GM21723 (cell line): ENCODE measurements around the gene ABLIM1.

ENCODE experiments used
- ATAC-seq: cut with Tn5 transposase; IDR thresholded peaks from one replicate; pipeline ENCODE4 v1.9.1; 2021; ENCODE audit warnings: mild to moderate bottlenecking, moderate library complexity; ENCODE audit not compliant: unreplicated experiment

Gene ABLIM1

GRCh38 chr10:114680543-114681117 lies 22.6 kb upstream of the ABLIM1 start:
- no peak for ATAC-seq

- no peak for ATAC-seq
These were observed 21.5 kb upstream of the ABLIM1 start for GRCh38 chr10:114679552-114679951.

DNA sequence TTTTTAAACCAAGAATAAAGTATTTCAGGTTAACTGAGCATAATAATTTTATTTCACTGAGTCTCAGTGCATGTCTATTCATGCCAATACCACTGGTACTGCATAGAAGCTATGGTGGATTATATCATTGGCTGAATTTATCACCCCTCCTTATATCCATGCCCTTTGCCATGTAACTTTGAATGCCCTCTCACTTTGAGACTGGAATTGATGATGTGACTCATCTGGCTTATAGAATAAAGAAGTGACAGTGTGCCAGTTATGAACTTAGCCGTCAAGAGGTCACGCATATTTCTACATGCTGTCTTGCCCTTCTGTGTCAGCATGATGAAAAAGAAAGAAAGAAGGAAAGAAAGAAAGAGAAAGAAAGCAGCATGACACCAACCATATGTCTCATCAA lies 20.7 kb upstream of the ABLIM1 start:
- ATAC-seq = no peak

DNA sequence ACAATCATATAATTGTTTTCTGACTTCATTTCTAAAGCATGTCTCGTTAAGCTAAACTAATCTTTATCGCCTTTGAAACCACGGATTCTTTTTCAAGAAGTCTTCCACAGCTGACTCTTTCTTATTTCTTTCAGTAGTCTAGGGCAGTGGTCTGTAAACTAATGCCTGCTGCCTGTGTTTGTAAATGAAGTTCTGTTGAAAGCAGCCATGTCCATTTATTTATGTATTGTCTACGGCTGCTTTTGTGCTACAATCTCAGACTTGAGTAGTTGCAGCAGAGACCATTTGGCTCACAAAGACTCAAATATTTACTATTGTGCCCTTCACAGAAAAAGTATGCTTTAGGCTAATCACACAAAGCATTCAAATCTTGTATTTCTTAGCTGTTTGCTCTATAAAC lies 20.3 kb upstream of the ABLIM1 start:
- no peak for ATAC-seq

DNA sequence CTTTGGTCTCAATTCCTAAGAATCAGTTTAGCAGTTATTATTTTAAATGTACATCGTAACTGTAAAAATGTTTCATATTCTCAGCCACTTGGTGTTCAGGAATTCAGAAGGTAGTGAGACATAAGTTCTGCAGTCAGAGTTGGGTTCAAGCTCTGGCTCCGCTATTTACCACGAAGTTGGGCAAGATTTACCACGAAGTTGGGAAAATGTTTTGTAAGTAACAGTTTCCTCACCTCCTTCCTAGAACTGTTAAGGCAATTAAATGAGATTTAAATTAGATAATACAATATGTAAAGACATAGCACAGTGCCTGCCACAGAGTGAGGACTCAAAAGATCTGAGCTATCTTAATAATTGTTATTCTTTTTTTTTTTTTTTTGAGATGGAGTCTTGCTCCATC lies 16.3 kb upstream of the ABLIM1 start:
- ATAC-seq = no peak

DNA sequence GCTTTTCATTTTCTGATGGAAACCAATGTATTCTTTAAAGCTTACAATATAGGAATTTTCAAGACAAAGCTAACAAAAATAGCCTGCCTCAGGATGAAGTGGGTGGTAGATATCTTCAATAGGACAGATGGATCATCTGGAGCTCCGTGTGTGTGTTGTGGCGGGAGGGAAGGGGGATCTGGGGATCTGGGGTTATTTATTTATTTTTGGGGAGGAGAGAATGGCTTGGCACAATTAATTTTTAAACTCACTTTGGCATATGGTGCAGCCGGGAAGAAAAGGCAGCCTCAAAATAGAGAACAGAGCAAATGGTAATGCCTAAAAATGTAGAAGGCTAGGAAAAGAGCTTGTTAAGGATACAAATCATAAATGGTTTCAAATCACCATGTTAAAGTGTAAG lies 11.6 kb upstream of the ABLIM1 start:
- ATAC-seq = no peak

DNA sequence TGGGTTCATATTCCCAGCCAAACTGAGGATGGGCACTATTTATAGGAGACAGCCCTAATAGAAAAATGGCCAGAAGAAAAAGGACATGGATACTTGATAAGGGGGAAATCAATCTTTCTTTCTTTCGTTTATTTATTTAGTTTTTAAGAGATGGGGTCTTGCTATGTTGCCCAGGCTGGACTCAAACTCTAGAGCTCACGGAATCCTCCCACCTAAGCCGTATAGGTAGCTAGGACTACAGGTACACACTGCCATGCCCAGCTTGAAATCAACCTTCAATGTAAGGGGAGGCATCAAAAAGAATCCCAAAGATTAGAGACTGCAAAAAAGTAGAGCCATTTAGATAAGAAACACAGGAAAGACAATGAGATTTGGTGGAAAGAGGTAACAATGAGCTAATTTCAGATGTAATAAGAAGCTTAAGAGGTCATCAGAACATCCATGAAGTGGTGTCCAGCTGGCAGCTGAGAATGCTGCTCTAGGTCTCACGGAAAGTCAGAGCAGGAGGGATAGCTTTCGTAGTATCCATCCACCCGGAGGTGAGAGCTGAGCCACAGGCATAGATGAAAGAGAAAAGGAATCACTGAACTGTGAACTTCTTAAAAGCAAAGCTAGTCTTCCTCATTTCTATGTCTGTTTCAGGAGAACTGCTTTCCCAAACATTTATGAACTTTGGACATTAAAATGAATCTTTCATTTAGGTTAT lies 10.5 kb upstream of the ABLIM1 start:
- no peak for ATAC-seq

DNA sequence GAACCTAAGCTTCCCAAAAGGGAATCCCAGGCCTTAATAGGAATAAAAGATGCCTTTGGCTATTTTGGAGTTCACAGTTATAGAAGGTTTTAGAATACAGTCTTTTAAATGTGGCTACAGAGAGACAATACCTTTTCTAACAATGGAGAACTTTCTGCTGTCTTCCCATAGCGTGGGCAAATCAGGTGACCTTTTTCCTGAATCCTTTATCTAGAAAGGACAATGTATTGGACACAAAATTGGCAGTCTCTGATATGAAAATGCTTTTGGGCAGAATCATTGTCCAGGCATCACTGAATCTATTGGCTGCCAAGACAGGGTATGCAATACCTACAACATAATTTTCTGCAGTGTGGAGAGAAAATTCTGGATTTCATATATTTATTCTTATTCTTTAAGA lies 7.8 kb upstream of the ABLIM1 start:
- ATAC-seq = no peak

GRCh38 chr10:114665406-114665805 lies 7.3 kb upstream of the ABLIM1 start:
- ATAC-seq = no peak

DNA sequence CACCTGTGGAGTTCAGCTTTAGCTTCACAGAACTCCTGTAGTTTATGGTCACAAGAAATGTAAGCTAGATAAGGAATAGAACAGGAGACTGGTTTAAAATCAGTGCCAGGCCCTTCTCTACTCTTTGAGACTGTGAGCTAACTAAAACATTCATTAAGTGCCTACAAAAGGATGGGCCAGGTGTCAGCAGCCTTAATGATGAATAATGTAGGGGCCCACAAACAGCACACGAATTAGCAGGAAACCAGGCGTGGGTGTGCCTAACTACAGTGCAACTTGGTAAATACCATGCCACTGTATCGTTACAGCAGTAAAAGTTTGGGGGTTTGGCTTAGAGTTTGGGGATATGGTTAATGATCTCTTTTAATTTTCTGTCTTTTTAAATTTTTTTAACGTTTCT lies 6.1 kb upstream of the ABLIM1 start:
- no peak for ATAC-seq

DNA sequence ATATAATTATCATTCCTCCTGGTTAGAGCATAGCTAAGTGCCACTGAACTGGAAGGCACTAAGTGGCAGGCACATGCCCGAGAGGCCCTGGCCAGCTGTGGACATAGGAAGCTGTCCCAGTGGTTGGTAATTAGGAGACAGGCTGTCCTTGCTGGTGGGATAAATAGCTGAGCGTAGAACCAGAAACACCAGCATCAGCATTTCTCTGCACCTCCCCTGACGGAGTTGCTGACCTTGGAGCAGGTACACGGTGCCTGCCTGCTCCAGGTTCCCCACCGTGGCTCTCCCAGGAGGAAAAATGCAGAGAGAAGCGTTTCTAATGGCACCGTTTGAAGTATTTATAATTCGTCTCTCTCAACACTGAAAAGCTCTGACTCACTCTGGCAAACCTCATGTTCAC lies 5.6 kb upstream of the ABLIM1 start:
- no peak for ATAC-seq

DNA sequence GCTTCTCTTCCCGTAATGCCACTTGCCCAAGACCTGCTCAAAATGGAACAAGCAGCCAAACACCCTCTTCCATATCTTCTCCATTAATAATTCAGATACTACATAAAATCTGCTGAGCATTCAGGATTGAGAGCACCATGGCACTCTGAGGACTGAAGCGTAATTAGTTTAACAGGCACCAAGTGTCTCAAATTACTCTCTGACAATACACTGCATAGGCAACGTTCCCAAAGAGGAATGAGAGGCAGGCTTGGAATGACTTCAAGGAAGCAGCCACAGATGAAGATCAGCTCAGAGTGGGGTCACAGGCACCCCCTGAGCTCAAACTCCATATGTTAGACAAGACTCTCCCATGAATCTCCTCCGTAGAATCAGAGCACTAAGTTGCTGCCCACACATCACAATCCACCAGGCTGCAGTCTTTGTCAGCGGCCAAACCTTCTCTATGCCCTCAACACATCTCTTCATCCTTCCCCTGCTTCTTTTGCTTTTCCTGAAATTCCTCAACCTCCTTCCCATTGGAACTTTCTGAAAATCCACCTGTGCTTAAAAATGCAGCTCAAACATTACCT lies 4.7 kb upstream of the ABLIM1 start:
- no peak for ATAC-seq

GRCh38 chr10:114661212-114661880 lies 3.3 kb upstream of the ABLIM1 start:
- no peak for ATAC-seq

DNA sequence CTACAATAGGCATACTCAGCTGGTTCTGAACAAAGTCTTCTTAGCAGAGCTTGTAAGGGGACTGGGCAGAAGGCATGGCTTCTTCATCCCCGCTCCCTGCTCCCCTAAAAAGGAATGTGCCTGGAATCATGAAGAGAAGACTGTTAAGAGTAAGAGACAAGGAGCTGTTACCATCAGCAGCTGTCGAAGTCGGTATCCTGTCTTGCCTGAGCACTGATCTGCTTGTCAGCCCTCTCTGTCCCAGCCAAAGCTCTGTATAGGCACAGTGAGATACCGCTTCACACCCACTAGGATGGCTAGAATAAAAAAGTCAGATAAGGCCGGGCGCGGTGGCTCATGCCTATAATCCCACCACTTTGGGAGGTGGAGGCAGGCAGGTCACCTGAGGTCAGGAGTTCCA lies 2.4 kb downstream of the ABLIM1 start:
- ATAC-seq = no peak

DNA sequence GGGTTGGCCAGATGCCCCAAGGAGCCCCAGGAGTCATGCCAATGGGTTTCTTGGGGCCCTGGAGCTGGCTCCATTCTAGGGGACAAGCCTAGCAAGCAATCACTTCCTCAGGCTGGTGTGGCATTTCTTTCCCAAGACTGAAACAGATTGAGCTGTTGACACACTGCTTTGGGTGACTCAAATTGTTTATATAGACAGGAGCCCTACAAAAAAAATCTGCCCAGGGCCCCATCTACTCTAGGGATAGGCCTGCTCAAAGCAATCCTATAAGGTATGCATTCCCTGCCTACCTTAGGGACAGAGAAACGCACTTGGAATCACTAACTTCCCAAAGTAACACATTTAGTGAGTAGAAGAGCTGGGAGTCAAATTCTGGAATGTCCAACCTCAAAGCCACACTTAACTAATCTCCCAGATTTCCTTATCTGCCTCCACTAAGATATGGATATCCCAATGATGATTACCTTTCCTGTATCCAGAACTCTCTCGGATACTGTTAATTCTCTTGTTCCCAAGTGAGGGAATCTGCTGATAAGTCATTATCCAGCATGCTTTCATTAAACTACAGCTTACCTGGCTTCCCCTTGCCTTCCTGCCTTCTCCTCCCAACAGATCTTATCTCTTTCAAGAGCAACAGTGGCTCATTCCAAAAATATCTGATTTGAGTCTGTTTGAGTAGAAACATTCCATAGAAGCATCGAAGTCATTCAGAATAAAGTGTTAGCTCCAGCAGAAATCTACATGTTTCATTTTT lies 3.1 kb downstream of the ABLIM1 start:
- no peak for ATAC-seq

DNA sequence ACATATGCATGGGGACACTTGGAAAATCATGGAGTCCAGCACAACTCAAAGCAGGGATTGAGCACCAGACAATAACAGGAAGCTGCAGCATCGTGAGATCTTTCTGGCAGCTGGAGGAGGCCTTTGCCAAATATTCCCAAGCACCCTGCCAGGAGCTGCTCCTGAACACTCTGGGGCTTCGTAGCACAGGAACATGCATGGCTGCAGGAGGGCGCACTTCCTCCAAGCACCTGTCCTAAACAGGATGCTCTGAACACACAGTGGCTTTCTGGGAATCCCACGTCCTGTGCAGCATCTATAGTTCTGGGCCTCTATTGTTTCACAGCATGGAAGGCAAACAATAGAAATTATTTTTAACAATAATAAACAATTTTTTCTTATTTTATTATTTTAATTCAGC lies 4.1 kb downstream of the ABLIM1 start:
- no peak for ATAC-seq

DNA sequence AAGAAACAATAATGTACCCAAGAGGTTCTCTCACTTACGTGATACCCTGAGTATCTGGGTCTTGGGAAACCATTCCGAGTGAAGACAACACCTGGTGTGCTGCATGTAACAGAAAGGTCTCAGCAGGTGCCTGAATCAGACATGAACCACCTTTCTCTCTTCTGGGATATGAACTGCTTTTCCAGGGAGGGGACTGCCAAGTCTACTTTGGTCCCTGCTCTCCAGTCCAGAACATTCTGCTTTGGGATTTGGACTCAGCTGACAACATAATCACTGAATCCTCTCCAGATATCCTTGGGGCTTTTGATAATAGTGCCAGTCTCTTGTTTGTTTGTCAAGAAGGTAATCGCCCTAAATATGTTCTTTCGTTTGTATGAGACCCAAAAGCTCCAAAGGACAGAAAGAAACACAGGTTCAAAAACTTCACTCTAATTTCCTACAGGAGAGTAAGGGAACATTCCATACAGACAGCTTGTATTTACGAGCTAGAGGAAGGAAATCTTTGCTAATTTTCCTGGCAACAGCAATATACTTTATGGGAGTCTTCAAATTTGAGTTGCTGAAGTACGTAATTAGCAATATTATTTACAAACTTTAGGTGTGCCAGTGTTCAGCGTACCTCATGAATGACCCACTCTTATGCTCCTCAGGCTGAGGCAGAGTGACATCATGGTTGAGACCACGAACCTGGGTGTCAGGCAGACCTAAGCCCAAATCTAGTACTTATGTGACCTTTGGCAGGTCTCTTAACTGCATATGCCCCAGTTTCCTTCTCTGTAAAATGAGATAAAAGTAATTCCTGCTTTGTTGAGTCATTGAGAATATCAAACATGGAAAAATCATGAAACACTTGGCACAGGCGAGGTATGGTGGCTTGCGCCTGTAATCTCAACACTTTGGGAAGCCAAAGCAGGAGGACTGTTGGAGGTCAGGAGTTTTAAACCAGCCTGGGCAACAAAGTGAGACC lies 5.4 kb downstream of the ABLIM1 start:
- ATAC-seq = no peak

- ATAC-seq = no peak
These were observed 7.2 kb downstream of the ABLIM1 start for GRCh38 chr10:114650831-114651230.

DNA sequence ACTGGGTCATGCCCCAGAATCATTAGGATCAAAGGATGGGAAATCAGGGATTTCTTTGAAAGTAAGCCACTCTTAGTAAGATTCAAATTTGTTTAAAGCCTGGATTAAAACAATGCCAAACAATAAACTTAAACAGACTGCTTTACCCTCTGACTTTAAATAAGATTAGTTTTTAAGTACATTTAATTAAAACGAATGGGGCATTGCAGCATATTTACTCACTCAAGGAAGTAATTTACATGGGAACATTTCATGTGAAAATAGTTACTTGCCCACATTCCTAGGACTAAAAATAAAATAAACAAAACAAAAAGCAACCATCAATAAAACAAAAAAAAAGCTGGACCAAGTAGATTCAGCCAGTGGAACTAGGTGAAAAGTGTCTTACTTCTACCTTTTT lies 7.8 kb downstream of the ABLIM1 start:
- ATAC-seq = no peak

DNA sequence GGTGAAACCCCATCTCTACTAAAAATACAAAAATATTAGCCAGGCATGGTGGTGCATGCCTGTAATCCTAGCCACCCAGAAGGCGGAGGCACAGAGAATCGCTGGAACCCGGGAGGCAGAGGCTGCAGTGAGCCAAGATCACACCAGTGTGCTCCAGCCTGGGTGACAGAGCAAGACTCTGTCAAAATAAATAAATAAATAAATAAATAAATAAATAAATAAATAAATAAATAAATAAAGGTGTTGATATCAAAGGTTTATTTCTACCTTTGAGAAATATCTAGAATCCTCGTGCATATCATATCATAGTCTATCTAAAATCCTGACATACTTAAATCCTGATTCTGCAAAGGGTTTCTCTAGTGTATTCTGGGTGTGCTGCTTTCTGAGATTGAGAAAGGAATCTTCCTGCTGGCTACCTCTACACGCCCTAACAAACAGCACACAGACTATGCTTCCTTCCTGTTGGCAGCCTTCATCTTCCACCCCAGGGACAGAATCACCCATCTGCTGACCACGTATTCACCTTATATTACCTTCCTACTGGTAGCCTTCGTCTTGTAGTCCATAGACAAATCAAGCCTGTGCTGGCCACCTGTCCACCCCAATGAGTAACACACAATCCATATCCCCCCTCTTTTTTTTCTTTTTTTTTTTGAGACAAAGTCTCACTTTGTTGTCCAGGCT lies 8.7 kb downstream of the ABLIM1 start:
- no peak for ATAC-seq
